Hypothalamus (tissue), 51 donors: ENCODE measurements around the gene CLCN4.

Experiments
- DNase-seq, 51 donors: peaks; one replicate each; lab custom pipeline; 2025; lab: John Stamatoyannopoulos, UW

Gene CLCN4

GRCh38 chrX:10189317-10190268, 32.8 kb downstream of the CLCN4 start:
- DNase-seq = peak in 49 of 51 donors; percentile 1 to 81 (median 46)

DNA sequence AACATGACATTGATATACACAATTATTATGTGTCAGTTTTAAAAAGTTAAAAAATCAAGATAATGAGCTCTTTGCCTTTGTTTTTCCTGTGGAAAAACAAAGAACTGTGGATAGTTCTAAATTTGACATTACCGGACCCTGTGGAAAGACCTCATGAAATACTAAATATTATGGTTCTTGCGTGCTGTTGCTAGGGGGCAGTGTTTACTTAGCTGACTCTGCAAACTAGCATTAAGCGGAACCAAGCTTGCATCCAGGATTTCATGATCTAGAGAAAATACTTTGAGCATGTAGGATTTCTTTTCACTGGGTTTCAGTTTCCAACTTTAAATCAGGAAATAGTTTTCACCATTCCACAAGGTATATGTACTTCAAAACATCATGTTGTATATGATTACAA, 33.6 kb downstream of the CLCN4 start:
- DNase-seq = peak in 11 of 51 donors; percentile 1 to 36 (median 19)

DNA sequence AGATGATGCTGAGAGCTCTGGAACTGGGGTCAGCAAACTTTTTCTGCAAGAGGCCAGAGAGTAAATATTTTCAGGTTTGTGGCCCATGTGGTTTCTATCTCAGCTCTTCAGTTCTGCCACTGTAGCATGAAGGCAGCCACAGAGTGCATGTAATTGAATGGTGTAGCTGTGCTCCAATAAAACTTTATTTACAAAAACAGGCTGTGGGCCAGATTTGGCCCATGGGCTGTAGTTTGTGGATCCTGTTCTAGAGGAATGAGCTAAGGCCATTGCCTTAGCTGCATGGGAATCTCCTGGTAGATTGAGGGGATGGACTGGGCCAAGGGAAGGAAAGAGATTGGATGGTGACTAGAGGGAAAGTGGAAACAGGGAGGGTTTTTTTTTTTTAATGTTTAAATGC, 36.8 kb downstream of the CLCN4 start:
- no peak for DNase-seq

DNA sequence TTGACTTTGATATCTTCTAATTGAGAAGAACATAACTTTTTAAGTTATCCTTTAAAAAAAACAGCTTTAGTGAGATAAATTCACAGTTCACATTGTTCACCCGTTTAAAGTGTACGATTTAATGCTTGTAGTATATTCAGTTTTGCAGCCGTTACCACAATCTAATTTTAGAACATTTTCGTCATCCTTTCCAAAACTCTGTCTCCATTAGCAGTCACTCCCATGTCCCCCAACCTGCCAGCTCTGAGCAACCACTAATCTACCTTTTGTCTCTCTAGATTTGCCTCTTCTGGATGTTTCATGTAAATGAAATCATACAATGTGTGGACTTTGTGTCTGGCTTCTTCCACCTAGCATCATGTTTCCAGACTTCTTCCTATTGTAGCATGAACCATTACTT, 38.6 kb downstream of the CLCN4 start:
- DNase-seq = no peak

GRCh38 chrX:10195947-10196346, 39.2 kb downstream of the CLCN4 start:
- no peak for DNase-seq

GRCh38 chrX:10197279-10198210, 40.8 kb downstream of the CLCN4 start:
- no peak for DNase-seq

DNA sequence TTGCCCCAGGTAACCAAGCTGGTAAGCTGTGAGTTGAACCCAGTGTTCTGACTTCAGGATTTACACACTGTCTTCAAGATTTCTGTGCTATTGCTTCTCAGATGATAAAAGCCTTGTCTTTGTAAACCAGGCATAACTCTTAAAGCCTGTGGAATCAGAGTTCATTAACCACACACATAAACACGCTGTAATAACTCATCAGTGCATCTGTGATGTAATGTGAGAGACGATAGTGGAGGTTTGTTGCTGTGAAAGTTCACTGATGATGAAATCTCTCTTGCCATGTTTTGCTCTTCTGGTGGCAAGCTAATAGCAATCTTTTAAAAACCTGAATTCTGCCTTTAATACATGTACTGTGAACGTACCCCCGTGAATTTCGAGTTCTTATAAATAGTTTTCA, 41.5 kb downstream of the CLCN4 start:
- DNase-seq = no peak

DNA sequence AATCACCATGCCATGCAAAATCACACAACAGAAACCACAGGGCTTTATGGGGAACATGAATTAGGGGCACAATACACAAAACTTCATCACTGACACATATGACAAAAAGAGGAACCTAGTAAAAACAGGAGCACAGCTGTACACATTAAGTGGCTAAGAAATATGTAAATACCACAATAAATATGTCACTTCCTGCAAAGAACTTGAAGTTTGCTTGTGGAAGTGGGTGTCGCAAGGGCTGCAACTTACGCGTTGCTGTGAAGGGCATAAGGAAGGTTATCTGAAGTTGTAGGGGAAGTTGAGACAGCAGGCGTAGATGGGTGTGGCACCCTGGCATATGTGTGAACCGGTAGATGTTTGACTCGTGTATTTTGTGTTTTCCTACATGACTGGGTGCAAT, 42.4 kb downstream of the CLCN4 start:
- no peak for DNase-seq

- DNase-seq = no peak
Measured at GRCh38 chrX:10203617-10204016, 46.8 kb downstream of the CLCN4 start.

- DNase-seq = peak in 21 of 51 donors; percentile 1 to 47 (median 6)
Measured at GRCh38 chrX:10206317-10206716, 49.5 kb downstream of the CLCN4 start.

- no peak for DNase-seq
Measured at GRCh38 chrX:10208281-10208856, 51.6 kb downstream of the CLCN4 start.

- no peak for DNase-seq
Measured at GRCh38 chrX:10208953-10209352, 52.2 kb downstream of the CLCN4 start.

GRCh38 chrX:10212395-10212794, 55.6 kb downstream of the CLCN4 start:
- DNase-seq = no peak

DNA sequence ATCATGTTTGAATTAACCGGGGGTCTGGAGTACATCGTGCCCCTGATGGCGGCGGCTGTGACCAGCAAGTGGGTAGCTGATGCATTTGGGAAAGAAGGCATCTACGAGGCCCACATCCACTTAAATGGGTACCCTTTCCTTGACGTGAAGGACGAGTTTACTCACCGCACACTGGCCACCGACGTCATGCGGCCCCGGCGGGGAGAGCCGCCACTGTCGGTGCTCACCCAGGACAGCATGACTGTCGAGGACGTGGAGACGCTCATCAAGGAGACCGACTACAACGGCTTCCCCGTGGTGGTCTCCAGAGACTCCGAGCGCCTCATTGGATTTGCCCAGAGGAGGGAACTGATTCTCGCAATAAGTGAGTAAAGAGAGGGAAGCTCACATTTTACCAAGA, 56.9 kb downstream of the CLCN4 start:
- no peak for DNase-seq

GRCh38 chrX:10216208-10216607, 59.4 kb downstream of the CLCN4 start:
- DNase-seq = no peak

DNA sequence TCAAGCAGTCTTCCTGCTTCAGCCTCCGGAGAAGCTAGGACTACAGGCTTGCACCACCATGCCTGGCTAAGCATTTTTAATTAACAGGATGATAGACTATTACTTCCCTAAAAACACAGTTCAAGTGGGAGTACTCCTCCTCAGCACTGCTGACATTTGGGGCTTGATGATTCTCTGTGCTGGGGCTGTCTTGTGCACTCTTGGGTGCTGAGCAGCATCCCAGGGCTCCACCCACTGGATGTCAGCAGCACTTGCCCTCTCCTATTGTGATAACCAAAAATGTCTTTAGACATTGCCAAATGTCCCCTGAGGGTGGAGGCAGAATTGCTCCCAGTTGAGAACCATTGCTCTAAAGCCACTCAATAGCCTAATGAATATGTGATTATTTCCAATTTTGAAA, 60.4 kb downstream of the CLCN4 start:
- no peak for DNase-seq

GRCh38 chrX:10221651-10222050, 64.9 kb downstream of the CLCN4 start:
- DNase-seq = no peak

- DNase-seq = no peak
Measured at GRCh38 chrX:10223276-10223675, 66.5 kb downstream of the CLCN4 start.

DNA sequence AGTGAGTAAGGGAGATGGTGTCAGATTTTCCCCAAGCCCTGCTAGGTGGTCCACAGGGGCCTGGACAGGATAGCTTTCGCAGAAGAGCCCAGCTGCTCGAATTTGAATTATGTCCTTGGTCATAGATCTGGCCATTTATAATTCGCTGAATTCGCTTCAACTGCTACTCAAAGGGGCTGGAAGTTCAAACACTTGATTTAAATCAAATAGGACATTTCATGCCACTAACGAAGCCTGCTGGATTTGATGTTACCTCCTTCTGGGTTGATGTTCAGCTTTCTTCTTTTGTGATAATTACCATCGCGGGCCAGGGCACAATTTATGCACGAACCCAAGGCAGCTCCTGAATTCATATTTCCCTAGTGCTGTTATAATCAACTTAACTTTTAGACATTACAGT, 67.0 kb downstream of the CLCN4 start:
- DNase-seq = no peak

DNA sequence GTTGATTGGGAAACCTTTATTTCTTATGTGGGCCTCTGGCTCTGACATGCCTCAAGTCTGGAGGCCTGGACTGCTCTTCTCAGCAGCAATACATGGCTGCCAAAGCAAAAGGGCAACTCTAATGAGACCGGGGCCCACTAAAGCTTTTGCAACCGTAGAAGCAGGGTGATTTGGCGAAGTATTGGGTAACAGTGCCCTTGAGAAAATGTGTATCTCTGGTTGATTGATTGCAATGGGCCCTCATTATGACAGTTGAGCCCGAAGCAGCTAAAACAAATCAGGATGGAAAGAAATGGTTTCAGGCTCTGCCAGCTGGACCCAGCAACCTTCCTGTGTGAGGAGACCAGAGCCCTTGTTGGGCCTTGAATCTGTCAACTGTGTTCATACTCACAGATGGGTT, 73.4 kb downstream of the CLCN4 start:
- DNase-seq = no peak

GRCh38 chrX:10231461-10231860, 74.7 kb downstream of the CLCN4 start:
- no peak for DNase-seq
